Fibroblast of skin of right biceps (primary cell): ENCODE measurements around the gene FAM3B.

Source experiments
- DNase-seq: peaks from one replicate; pipeline ENCODE4 v3.0.0-alpha.2; 2013

Gene FAM3B

GRCh38 chr21:41399246-41399800 is 82.7 kb downstream of the FAM3B start:
- no peak for DNase-seq

GRCh38 chr21:41402231-41402630 is 85.6 kb downstream of the FAM3B start:
- no peak for DNase-seq

GRCh38 chr21:41402796-41403195 is 86.2 kb downstream of the FAM3B start:
- DNase-seq = no peak

- no peak for DNase-seq
Measured at GRCh38 chr21:41403331-41403730, 86.7 kb downstream of the FAM3B start.

GRCh38 chr21:41403966-41404365 is 87.4 kb downstream of the FAM3B start:
- DNase-seq = no peak

GRCh38 chr21:41405321-41405720 is 88.7 kb downstream of the FAM3B start:
- DNase-seq = no peak

GRCh38 chr21:41406340-41406739 is 89.7 kb downstream of the FAM3B start:
- DNase-seq = no peak
